GM13976 (cell line): ENCODE measurements around the gene KCNS1.
A peak's percentile ranks its signal among the peaks of the same experiment; 100 is the strongest.
"Not testable (repeated sequence)": the region's sequence is repeated elsewhere in the genome, so short reads cannot be mapped to it uniquely, and the experiment has no call there.

Source experiments
- DNase-seq: peaks from one replicate; pipeline ENCODE4 v3.0.0; 2012; ENCODE audit warnings: low spot score
- CTCF ChIP-seq: IDR thresholded peaks from 2 replicates; pipeline ENCODE4 v1.5.1; 2012; ENCODE audit warnings: borderline replicate concordance, mild to moderate bottlenecking; ENCODE audit not compliant: insufficient read depth; ENCODE audit errors: extremely low read depth, missing control alignments, control extremely low read depth
- in situ Hi-C: fragments of 300-500 bp; cut with MboI; formaldehyde crosslinking; loops from one replicate; pipeline ENCODE4 v1.12.0; 2022; ENCODE audit warnings: low sequenced_read_pairs, mixed read lengths, inconsistent platforms; ENCODE audit not compliant: unreplicated experiment

KCNS1 gene

GRCh38 chr20:45100563-45101245 is at the start of gene KCNS1:
TSS of gene KCNS1 (minus strand) at chr20:45101127. CDS start at chr20:45099236, 1,891 bp downstream.
- DNase-seq: no peak
- no peak for TF ChIP-seq CTCF
- in situ Hi-C loops: no loop called here

GRCh38 chr20:45149062-45149461 is 48.1 kb upstream of the KCNS1 start:
- no peak for DNase-seq
- in situ Hi-C loops: no loop called here
- no peak for TF ChIP-seq CTCF

GRCh38 chr20:45140836-45141235 is 39.9 kb upstream of the KCNS1 start:
- TF ChIP-seq CTCF: no peak
- DNase-seq: no peak
- in situ Hi-C loops: no loop called here

GRCh38 chr20:45139733-45140375 is 38.9 kb upstream of the KCNS1 start:
- not testable (repeated sequence) for DNase-seq

GRCh38 chr20:45138561-45139300 is 37.8 kb upstream of the KCNS1 start:
- DNase-seq: peak; percentile 53
- TF ChIP-seq CTCF: peak; percentile 62
- in situ Hi-C loops: no loop called here

More at GRCh38 chr20:45139733-45140375, 38.9 kb upstream of the KCNS1 start:
- in situ Hi-C loops: not testable (repeated sequence)

- DNase-seq: no peak
- in situ Hi-C loops: no loop called here
- no peak for TF ChIP-seq CTCF
Measured at GRCh38 chr20:45136911-45137310, 36.0 kb upstream of the KCNS1 start.

- in situ Hi-C loops: no loop called here
- TF ChIP-seq CTCF: no peak
- DNase-seq: no peak
Measured at GRCh38 chr20:45128099-45128498, 27.2 kb upstream of the KCNS1 start.
